Measurements from ENCODE around the gene ANP32A. TPM values are rescaled to one million over a fixed set of nuclear protein-coding genes. Genes with fewer than 3 reads are reported as not detected.

The ANP32A gene
- total and polyA plus RNA-seq, 4 donors: 71.4 to 167 (median 118) TPM

Small RNA genes lying within 50 kb of the gene (small RNA-seq; reads per million reads assigned to genes)
- gene MIR4312 (ENCODE audit: low replicate concordance): not detected

Other genes with a start within 250 kb of the ANP32A start
- 10 to 100 TPM; 15.9 to 16.7 TPM for gene CORO2B, start 241.9 kb downstream of the ANP32A start, total RNA-seq
- gene CORO2B, start 241.9 kb downstream of the ANP32A start, polyA plus RNA-seq (ENCODE audit: insufficient read length in 2 of 2): 10 to 100 TPM; 49.7 to 53.6 TPM
- gene SPESP1, start 109.6 kb upstream of the ANP32A start, total RNA-seq: 1 to 10 TPM; 2.4 to 7.6 TPM
- gene SPESP1, start 109.6 kb upstream of the ANP32A start, polyA plus RNA-seq (ENCODE audit: insufficient read length in 2 of 2): 1 to 10 TPM; 3.2 to 5.2 TPM
- gene NOX5, start 193.8 kb upstream of the ANP32A start, total RNA-seq: under 1 TPM; 0.20 to 0.22 TPM
- gene NOX5, start 193.8 kb upstream of the ANP32A start, polyA plus RNA-seq (ENCODE audit: insufficient read length in 2 of 2): under 1 TPM; 0.22 to 0.81 TPM